Measurements from ENCODE around the gene TMEM255A.

TMEM255A gene

DNA sequence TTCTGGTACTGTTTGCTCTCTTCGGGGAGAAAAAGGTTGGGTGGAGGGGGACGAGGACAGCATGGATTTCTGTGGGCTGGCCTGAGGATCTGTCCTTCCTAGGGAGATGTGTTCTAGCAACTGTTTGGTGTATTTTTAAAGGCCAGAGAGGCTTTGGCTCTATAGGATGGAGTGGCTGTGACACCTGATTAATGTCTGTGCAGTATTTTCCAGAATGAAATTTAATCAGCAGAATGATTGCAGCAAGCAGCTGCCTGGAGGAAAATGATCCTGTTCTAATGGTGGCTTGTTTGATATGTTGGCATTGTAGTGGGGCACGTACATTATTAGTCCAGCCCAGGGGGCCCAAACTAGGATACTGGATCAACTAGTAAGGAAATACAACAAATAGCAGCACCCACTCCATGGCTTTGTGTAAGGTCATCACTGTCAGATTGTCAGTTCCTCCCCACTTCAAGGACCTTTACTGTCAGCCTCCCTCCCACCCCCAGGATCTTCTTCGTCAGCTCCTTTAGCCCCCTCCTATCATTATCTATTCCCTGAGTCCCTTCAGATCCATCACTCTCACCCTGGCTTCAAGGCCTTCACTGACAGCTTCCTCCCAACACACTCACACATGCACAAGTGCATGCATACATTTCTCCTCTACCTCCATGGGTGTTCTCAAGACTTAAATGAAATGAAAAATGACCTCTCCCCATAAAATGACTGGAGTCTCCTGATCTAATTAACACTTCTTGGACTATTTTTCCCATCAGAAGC lies 10.4 kb upstream of the TMEM255A start:
- Mint-ChIP-seq H3K4me3 (no peak overlapping the region), H3K4me1 (no peaks in the 10 kb centered on the region), H3K27me3 (ENCODE audit: low read depth, poor library complexity) (peaks cover 27% of the 10 kb centered on the region), H3K36me3 (ENCODE audit: low read depth) (no peaks in the 10 kb centered on the region), H3K27ac (no peak overlapping the region), H3K9me3 (peaks cover 23% of the 10 kb centered on the region)
- DNase-seq, result no peak
- TF ChIP-seq, protein P1, sequence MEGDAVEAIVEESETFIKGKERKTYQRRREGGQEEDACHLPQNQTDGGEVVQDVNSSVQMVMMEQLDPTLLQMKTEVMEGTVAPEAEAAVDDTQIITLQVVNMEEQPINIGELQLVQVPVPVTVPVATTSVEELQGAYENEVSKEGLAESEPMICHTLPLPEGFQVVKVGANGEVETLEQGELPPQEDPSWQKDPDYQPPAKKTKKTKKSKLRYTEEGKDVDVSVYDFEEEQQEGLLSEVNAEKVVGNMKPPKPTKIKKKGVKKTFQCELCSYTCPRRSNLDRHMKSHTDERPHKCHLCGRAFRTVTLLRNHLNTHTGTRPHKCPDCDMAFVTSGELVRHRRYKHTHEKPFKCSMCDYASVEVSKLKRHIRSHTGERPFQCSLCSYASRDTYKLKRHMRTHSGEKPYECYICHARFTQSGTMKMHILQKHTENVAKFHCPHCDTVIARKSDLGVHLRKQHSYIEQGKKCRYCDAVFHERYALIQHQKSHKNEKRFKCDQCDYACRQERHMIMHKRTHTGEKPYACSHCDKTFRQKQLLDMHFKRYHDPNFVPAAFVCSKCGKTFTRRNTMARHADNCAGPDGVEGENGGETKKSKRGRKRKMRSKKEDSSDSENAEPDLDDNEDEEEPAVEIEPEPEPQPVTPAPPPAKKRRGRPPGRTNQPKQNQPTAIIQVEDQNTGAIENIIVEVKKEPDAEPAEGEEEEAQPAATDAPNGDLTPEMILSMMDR (IDR thresholded peaks at IDR 0.05), result no peak

DNA sequence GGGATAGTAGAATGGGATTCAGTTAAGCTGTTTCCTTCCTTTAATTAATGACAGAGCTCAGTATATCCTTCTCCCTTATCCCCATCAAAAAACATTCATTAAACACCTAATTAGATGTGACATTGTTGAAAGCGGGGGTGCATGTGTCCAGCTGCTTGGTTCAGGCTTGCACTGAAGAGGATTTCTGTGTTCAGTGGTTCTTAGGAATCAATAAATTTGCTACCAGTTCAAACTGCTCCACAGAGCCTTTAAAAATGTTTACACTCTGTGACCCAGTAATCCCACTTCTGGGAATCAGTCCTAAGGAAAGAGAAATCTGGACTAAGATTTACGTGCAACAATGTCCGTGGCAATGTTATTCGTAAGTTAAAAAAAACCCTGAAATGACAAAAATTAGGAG lies 7.2 kb upstream of the TMEM255A start:
- Mint-ChIP-seq H3K27ac (no peak overlapping the region), H3K27me3 (ENCODE audit: low read depth, poor library complexity) (peaks cover 50% of the 10 kb centered on the region), H3K4me1 (no peaks in the 10 kb centered on the region), H3K4me3 (no peak overlapping the region), H3K9me3 (peaks cover 13% of the 10 kb centered on the region), H3K36me3 (ENCODE audit: low read depth) (no peaks in the 10 kb centered on the region)
- TF ChIP-seq, protein P1 (IDR thresholded peaks at IDR 0.05), result no peak
- no peak for DNase-seq

DNA sequence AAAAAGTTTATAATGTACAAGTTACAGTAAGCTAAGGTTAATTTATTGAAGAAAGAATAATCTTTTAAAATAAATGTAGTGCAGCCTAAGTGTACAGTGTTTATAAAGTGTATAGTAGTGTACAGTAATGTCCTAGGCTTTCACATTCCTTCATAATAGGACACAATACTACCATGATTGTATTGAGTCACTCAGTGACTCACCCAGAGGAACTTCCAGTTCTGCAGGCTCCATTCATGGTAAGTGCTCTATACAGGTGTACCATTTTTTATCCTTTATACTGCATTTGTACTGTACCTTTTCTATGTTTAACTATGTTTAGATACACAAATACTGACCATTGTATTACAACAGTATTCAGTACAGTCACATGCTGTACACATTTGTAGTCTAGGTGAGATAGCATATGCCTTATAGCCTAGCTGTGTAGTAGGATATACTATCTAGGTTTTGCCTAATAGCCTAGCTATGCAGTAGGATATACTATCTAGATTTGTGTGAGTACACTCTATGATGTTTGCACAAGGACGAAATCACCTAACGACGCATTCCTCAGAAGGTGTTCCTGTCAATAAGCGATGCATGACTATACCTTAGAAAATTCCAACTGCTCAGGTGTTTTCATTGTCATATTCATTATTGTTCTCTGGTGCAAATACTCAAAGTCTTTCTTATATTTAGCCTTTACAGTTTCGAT lies 5.5 kb upstream of the TMEM255A start:
- peaks cover 64% of the 10 kb centered on the region for H3K27me3 Mint-ChIP-seq (ENCODE audit: low read depth, poor library complexity)
- H3K4me3 Mint-ChIP-seq, result no peak overlapping the region
- no peak for DNase-seq
- H3K36me3 Mint-ChIP-seq (ENCODE audit: low read depth), result no peaks in the 10 kb centered on the region
- no peak overlapping the region for H3K27ac Mint-ChIP-seq
- no peaks in the 10 kb centered on the region for H3K4me1 Mint-ChIP-seq
- TF ChIP-seq, protein P1 (IDR thresholded peaks at IDR 0.05), result no peak
- peaks cover 21% of the 10 kb centered on the region for H3K9me3 Mint-ChIP-seq

DNA sequence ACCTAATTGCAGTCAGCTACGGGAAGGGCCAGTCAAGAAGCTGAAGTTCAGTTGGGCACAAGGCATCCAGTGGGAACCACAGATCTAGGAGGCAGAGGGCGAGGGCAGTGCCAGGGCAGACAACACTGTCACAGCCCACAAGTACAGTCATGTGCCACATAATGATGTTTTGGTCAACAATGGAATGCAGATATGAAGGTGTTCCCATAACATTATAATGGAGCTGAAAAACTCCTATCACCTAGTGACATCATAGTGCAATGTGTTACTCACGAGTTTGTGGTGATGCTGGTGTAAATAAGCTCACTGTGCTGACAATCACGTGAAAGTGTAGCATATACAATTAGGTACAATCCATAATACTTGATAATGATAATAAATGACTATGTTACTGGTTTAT lies 4.5 kb upstream of the TMEM255A start:
- no peak for DNase-seq
- Mint-ChIP-seq H3K27ac (no peak overlapping the region), H3K27me3 (ENCODE audit: low read depth, poor library complexity) (peaks cover 73% of the 10 kb centered on the region), H3K9me3 (peaks cover 13% of the 10 kb centered on the region), H3K36me3 (ENCODE audit: low read depth) (no peaks in the 10 kb centered on the region), H3K4me3 (no peak overlapping the region), H3K4me1 (no peaks in the 10 kb centered on the region)
- TF ChIP-seq, protein P1 (IDR thresholded peaks at IDR 0.05), result no peak

DNA sequence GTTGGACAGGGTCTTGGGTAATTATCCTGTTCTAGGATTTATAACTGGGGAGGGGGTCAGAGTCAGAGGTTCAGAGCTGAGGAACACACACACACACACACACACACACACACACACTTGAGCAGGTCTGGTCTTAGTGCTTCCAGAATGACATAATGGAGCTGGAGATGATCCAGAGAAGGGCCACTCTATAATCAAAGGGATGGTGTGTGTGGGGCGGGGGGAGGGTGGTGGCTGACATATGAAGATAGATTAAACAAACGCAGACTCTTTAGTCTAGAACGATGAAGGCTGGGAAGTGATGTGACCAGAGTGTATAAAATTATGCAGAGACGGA lies 434 bp upstream of the TMEM255A start:
- TF ChIP-seq, protein P1 (IDR thresholded peaks at IDR 0.05), result no peak
- Mint-ChIP-seq H3K36me3 (ENCODE audit: low read depth) (no peaks in the 10 kb centered on the region), H3K9me3 (peaks cover 31% of the 10 kb centered on the region)

More for the DNA sequence above, 434 bp upstream of the TMEM255A start:
- H3K4me1 Mint-ChIP-seq, result peaks cover 18% of the 10 kb centered on the region
- peak overlapping the region; percentile 83 for H3K4me3 Mint-ChIP-seq
- H3K27ac Mint-ChIP-seq, result no peak overlapping the region
- DNase-seq, result no peak
- peaks cover 90% of the 10 kb centered on the region for H3K27me3 Mint-ChIP-seq (ENCODE audit: low read depth, poor library complexity)
